NCI-H2227 (cell line): ENCODE data around the gene SERPINA1.
"Not testable (repeated sequence)": the region's sequence is repeated elsewhere in the genome, so short reads cannot be mapped to it uniquely, and the experiment has no call there.

Experiments used
- DNase-seq: peaks from one replicate; lab custom pipeline; 2025; ENCODE audit not compliant: unreplicated experiment; lab: John Stamatoyannopoulos, UW

The SERPINA1 gene

GRCh38 chr14:94388384-94389103, at the start of gene SERPINA1:
TSS of gene SERPINA1 (minus strand) at chr14:94388602. CDS start at chr14:94383237, 5,365 bp downstream.
- DNase-seq, result no peak

GRCh38 chr14:94428610-94429009, 40.2 kb upstream of the SERPINA1 start:
- DNase-seq, result no peak

- DNase-seq, result no peak
Measured at GRCh38 chr14:94427016-94427613, 38.7 kb upstream of the SERPINA1 start.

GRCh38 chr14:94426526-94426925, 38.1 kb upstream of the SERPINA1 start:
- no peak for DNase-seq

GRCh38 chr14:94424371-94424770, 36.0 kb upstream of the SERPINA1 start:
- DNase-seq, result no peak

- DNase-seq, result peak; percentile 50
Measured at GRCh38 chr14:94423453-94424056, 35.2 kb upstream of the SERPINA1 start.

- no peak for DNase-seq
Measured at GRCh38 chr14:94421316-94421715, 32.9 kb upstream of the SERPINA1 start.

- DNase-seq, result not testable (repeated sequence)
Measured at GRCh38 chr14:94417497-94418205, 29.2 kb upstream of the SERPINA1 start.

- no peak for DNase-seq
Measured at GRCh38 chr14:94412671-94413638, 24.6 kb upstream of the SERPINA1 start.

GRCh38 chr14:94411638-94412037, 23.2 kb upstream of the SERPINA1 start:
- DNase-seq, result no peak

- DNase-seq, result not testable (repeated sequence)
Measured at GRCh38 chr14:94409430-94409829, 21.0 kb upstream of the SERPINA1 start.

- no peak for DNase-seq
Measured at GRCh38 chr14:94408546-94409095, 20.2 kb upstream of the SERPINA1 start.

GRCh38 chr14:94407906-94408305, 19.5 kb upstream of the SERPINA1 start:
- no peak for DNase-seq

- no peak for DNase-seq
Measured at GRCh38 chr14:94406910-94407309, 18.5 kb upstream of the SERPINA1 start.

GRCh38 chr14:94405486-94405885, 17.1 kb upstream of the SERPINA1 start:
- no peak for DNase-seq

GRCh38 chr14:94404561-94404960, 16.2 kb upstream of the SERPINA1 start:
- no peak for DNase-seq

GRCh38 chr14:94403312-94403932, 15.0 kb upstream of the SERPINA1 start:
- no peak for DNase-seq

GRCh38 chr14:94401083-94401482, 12.7 kb upstream of the SERPINA1 start:
- DNase-seq, result no peak

GRCh38 chr14:94400422-94400841, 12.0 kb upstream of the SERPINA1 start:
- no peak for DNase-seq

GRCh38 chr14:94398536-94398935, 10.1 kb upstream of the SERPINA1 start:
- DNase-seq, result no peak
